HG02852 (cell line): Measurements from ENCODE around the gene LCE3A.

Experiments used
- ATAC-seq: cut with Tn5 transposase; IDR thresholded peaks from one replicate; pipeline ENCODE4 v1.9.1; 2021; ENCODE audit warnings: mild to moderate bottlenecking, moderate library complexity; ENCODE audit not compliant: unreplicated experiment

The LCE3A gene

DNA sequence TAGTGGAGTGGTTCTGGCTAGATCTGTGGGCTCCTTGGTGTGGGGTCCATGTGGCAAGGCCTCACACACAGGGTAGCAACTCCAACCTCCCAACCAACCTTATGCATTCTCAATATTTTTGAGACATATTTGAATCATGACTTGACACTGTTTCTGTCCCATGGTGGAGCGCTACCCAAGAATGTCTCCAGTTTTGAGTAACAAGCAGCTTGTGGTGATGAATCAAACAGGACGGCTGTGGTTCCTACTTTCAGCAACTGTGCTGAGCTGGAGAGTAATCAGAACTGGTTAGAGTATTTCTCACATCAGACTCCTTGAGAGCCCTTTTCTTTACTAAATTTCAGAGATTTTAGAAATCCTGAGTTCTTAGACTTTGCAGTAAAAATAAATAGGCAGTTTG lies 45.7 kb downstream of the LCE3A start:
- no peak for ATAC-seq
